Caco-2 (cell line): Measurements from ENCODE around the gene IQSEC1. TPM values are rescaled to one million over a fixed set of nuclear protein-coding genes. Genes with fewer than 3 reads are reported as not detected.

Experiments
- BruUV-seq: library from RNA; stranded (reverse); fragments of 400-500 nt; replicated peaks from 2 replicates; lab custom pipeline; 2021; lab: Mats Ljungman, UMichigan
- CTCF ChIA-PET: fragments of 300-600 bp; sonication (Branson Sonifier 250); formaldehyde crosslinking; loops from one replicate; lab custom pipeline; 2022; ENCODE audit warnings: antibody characterized with exemption; lab: Charles Lee
- POLR2A ChIA-PET: fragments of 300-600 bp; sonication (Branson Sonifier 250); formaldehyde crosslinking; loops from one replicate; lab custom pipeline; 2022; ENCODE audit warnings: antibody characterized with exemption; lab: Charles Lee
- DNase-seq, 2 experiments: peaks; one replicate each; pipeline versions ENCODE4 v3.0.0 to v3.0.0-alpha.2; 2020 to 2022
- H3K27me3 ChIP-seq: replicated peaks from 2 replicates; pipeline ENCODE4 v1.6.0; 2011; ENCODE audit warnings: low read length; ENCODE audit not compliant: control insufficient read depth, insufficient read depth
- H3K36me3 ChIP-seq: 2 replicates; pipeline ENCODE4 v1.5.1; 2011; ENCODE audit warnings: low read length; ENCODE audit not compliant: control insufficient read depth, insufficient read depth
- H3K4me1 ChIP-seq: fragments of 250-450 bp; sonication (Bioruptor Pico); 2 replicates; pipeline ENCODE4 v1.5.1; 2020; ENCODE audit warnings: mild to moderate bottlenecking
- H3K4me3 ChIP-seq: 2 replicates; pipeline ENCODE4 v1.5.1; 2011; ENCODE audit warnings: low read depth, mild to moderate bottlenecking, control low read depth, low read length
- H3K9me3 ChIP-seq: fragments of 250-450 bp; sonication (Bioruptor Pico); 2 replicates; pipeline ENCODE4 v1.5.1; 2020; ENCODE audit warnings: mild to moderate bottlenecking, moderate library complexity
- H3K27ac Mint-ChIP-seq: one replicate; pipeline ENCODE4 v1.8.0; 2022; ENCODE audit warnings: mixed read lengths; ENCODE audit not compliant: unreplicated experiment
- H3K27me3 Mint-ChIP-seq: one replicate; pipeline ENCODE4 v1.8.0; 2022; ENCODE audit warnings: mixed read lengths; ENCODE audit not compliant: insufficient read depth, unreplicated experiment
- H3K36me3 Mint-ChIP-seq: one replicate; pipeline ENCODE4 v1.8.0; 2022; ENCODE audit warnings: mild to moderate bottlenecking, mixed read lengths; ENCODE audit not compliant: insufficient read depth, unreplicated experiment
- H3K4me1 Mint-ChIP-seq: one replicate; pipeline ENCODE4 v1.8.0; 2022; ENCODE audit warnings: low read depth, mixed read lengths; ENCODE audit not compliant: unreplicated experiment
- H3K4me3 Mint-ChIP-seq: one replicate; pipeline ENCODE4 v1.8.0; 2022; ENCODE audit warnings: mild to moderate bottlenecking, moderate library complexity, mixed read lengths; ENCODE audit not compliant: unreplicated experiment
- H3K9me3 Mint-ChIP-seq: one replicate; pipeline ENCODE4 v1.8.0; 2022; ENCODE audit warnings: mixed read lengths; ENCODE audit not compliant: unreplicated experiment
- CTCF ChIP-seq, 2 experiments: fragments of 200-600 bp in 1 of 2; IDR thresholded peaks; 1 replicate in 1 of 2; 2 replicates in 1 of 2; pipeline versions ENCODE4 v1.5.1 to v1.8.0; 2011 to 2022; ENCODE audit warnings: antibody characterized with exemption in 1 of 2, control low read depth in 1 of 2, inconsistent platforms in 1 of 2, low read depth in 1 of 2, low read length in 1 of 2, mild to moderate bottlenecking in 1 of 2, moderate library complexity in 1 of 2; ENCODE audit not compliant: insufficient read depth in 1 of 2, severe bottlenecking in 1 of 2, unreplicated experiment in 1 of 2
- intact Hi-C: fragments of 100-400 bp; cut with micrococcal nuclease; formaldehyde crosslinking; loops from one replicate; pipeline ENCODE4 v1.10.0; 2022; ENCODE audit not compliant: unreplicated experiment
- total RNA-seq: library from RNA; stranded (reverse); gene quantifications from 2 replicates; pipeline ENCODE4 v1.2.3, GENCODE V29; 2022

The IQSEC1 gene
- total RNA-seq, 1 experiment from 2014 or later, result 40.0 TPM

- intact Hi-C loops, result no loop called here
- POLR2A ChIA-PET, result no interaction called here
- CTCF ChIA-PET, result interaction anchor here (0.6 kb wide), 1 partner anchor 1959 kb away, joined by 5 read pairs; no protein-coding TSS in a partner anchor
Observed at GRCh38 chr3:13063225-13063624, 10.0 kb downstream of the IQSEC1 start.

DNA sequence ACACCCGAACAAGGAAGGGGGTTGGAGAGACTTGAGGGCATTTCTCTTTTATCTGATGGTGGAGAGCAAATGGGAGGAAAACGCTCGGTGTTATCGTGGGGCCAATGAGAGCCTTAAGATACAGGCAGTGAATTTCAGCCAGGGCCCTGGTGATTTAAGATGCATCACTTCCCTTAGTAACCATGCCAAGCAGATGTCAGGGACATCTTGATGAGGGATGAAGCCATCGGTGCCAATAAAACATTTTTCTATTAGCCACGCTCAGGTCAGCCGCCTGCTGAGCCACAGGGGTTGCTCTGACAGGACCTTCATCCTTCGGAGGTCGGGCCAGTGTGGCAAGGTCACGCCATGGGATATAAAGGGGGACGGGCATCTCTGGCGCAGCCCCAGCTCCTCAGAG, 10.6 kb downstream of the IQSEC1 start:
- Mint-ChIP-seq H3K4me1 (no peaks in the 10 kb centered on the region), H3K27ac (no peak overlapping the region), H3K9me3 (no peaks in the 10 kb centered on the region), H3K27me3 (peaks cover 19% of the 10 kb centered on the region), H3K36me3 (no peaks in the 10 kb centered on the region), H3K4me3 (no peak overlapping the region)
- CTCF ChIA-PET, result interaction anchor here (0.6 kb wide), 1 partner anchor 1959 kb away, joined by 5 read pairs; no protein-coding TSS in a partner anchor
- no peaks in the 10 kb centered on the region for H3K4me1 ChIP-seq
- no peaks in the 10 kb centered on the region for H3K36me3 ChIP-seq
- no peak overlapping the region for H3K4me3 ChIP-seq
- no peaks in the 10 kb centered on the region for H3K9me3 ChIP-seq
- intact Hi-C loops, result no loop called here
- DNase-seq, result no peak
- no TSS peak for BruUV-seq
- H3K27me3 ChIP-seq, result no peaks in the 10 kb centered on the region; the same call in none of the 2 replicates
- no peak for TF ChIP-seq CTCF (IDR thresholded peaks at IDR 0.05; ENCODE audit: insufficient read depth in 1 of 2, low read depth in 1 of 2, low read length in 1 of 2, severe bottlenecking in 1 of 2, unreplicated experiment in 1 of 2)
- POLR2A ChIA-PET, result no interaction called here

More at GRCh38 chr3:13063225-13063624, 10.0 kb downstream of the IQSEC1 start:
- Mint-ChIP-seq H3K4me1 (no peaks in the 10 kb centered on the region), H3K9me3 (no peaks in the 10 kb centered on the region), H3K27me3 (peaks cover 19% of the 10 kb centered on the region), H3K27ac (no peak overlapping the region), H3K36me3 (no peaks in the 10 kb centered on the region), H3K4me3 (no peak overlapping the region)
- Histone ChIP-seq H3K4me1 (no peaks in the 10 kb centered on the region), H3K27me3 (no peaks in the 10 kb centered on the region; the same call in none of the 2 replicates), H3K9me3 (no peaks in the 10 kb centered on the region), H3K36me3 (no peaks in the 10 kb centered on the region), H3K4me3 (no peak overlapping the region)
- BruUV-seq, result no TSS peak
- TF ChIP-seq CTCF (IDR thresholded peaks at IDR 0.05; ENCODE audit: insufficient read depth in 1 of 2, low read depth in 1 of 2, low read length in 1 of 2, severe bottlenecking in 1 of 2, unreplicated experiment in 1 of 2), result no peak
- no peak for DNase-seq

DNA sequence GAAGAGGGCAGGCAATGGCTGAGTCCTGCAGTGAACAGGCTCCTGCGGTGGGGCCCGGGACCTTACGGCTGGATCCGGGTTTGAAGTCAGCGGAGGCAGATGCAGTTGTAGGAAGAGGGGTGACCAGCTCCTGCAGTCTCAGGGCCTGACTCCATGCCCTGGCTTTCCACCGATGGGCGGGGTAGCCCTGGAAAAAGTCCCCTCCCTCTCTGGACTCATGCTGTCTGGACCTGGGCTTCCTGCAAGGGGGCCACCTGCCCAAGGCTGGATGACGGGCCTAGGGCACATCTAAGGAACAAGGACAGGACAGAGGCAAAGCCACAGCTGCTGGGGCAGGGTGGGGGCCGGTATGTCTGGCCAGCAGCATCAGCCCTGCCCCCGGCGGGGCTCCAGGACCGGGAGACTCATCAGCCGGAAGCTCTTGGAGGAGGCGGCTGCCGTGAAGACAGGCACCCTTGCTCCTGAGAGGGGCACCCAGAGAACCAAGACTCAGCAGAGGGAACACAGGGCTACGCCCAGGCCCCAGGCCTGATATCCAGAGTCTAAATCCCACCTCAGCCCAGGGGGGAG, 12.8 kb downstream of the IQSEC1 start:
- no peak for DNase-seq
- H3K36me3 Mint-ChIP-seq, result no peaks in the 10 kb centered on the region
- intact Hi-C loops, result no loop called here
- no peaks in the 10 kb centered on the region for H3K9me3 Mint-ChIP-seq
- no peaks in the 10 kb centered on the region; the same call in none of the 2 replicates for H3K27me3 ChIP-seq
- H3K27ac Mint-ChIP-seq, result no peak overlapping the region
- H3K9me3 ChIP-seq, result no peaks in the 10 kb centered on the region
- POLR2A ChIA-PET, result no interaction called here
- H3K36me3 ChIP-seq, result no peaks in the 10 kb centered on the region
- no peak overlapping the region for H3K4me3 Mint-ChIP-seq
- no peaks in the 10 kb centered on the region for H3K4me1 Mint-ChIP-seq
- no peaks in the 10 kb centered on the region for H3K4me1 ChIP-seq
- no peak for TF ChIP-seq CTCF (IDR thresholded peaks at IDR 0.05; ENCODE audit: insufficient read depth in 1 of 2, low read depth in 1 of 2, low read length in 1 of 2, severe bottlenecking in 1 of 2, unreplicated experiment in 1 of 2)
- no TSS peak for BruUV-seq
- H3K4me3 ChIP-seq, result no peak overlapping the region
- peaks cover 19% of the 10 kb centered on the region for H3K27me3 Mint-ChIP-seq
- CTCF ChIA-PET, result no interaction called here
